ENCODE measurements around the gene ZHX3. TPM values are rescaled to one million over a fixed set of nuclear protein-coding genes. Genes with fewer than 3 reads are reported as not detected.

The ZHX3 gene
- total and polyA plus RNA-seq, 10 of the 15 experiments (the other 5 are each of a cell fraction or from before 2014, with no cell fraction given): 1.3 to 14.0 (median 5.0) TPM

DNA sequence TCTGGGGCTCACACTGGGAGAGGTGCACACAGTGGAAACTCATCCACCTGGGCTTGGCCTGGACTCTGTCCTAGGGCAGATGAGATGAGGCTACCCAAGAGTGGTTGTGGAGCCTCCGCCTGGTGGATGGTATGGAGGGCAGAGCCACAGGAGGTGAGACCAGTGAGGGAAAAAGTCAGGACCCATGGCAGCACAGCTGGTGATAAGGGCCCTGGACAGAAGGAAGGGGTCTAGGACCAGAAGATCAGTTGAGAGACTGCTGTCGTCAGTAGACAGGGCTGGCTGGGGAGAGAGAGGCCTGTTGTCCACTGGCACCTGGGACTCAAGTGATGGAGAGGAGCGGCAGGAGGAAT is 150.4 kb downstream of the ZHX3 start:
- Histone ChIP-seq H3K9ac (ENCODE audit: control insufficient read depth, insufficient read depth, low read length) (no peak overlapping the region), H3K4me2 (ENCODE audit: control insufficient read depth, insufficient read depth) (no peak overlapping the region), H4K20me1 (ENCODE audit: control insufficient read depth, insufficient read depth) (peaks cover 3% of the 10 kb centered on the region; the same call in 1 of the 2 replicates), H2AFZ (ENCODE audit: control insufficient read depth, low read depth, low read length) (no peak overlapping the region), H3K36me3 (ENCODE audit: control insufficient read depth in 2 of 2, insufficient read depth in 2 of 2, low read length in 1 of 2) (peaks cover 40 to 73% of the 10 kb centered on the region in 2 experiments), H3K9me3 (replicated peaks; ENCODE audit: control insufficient read depth, insufficient read depth, low read length) (no peaks in the 10 kb centered on the region), H3K4me3 (no peak overlapping the region), H3K4me1 (ENCODE audit: control insufficient read depth, insufficient read depth, low read length) (peaks cover 15% of the 10 kb centered on the region), H3K27me3 (replicated peaks in 1 of 2; ENCODE audit: control insufficient read depth in 2 of 2, insufficient read depth in 2 of 2, low read length in 1 of 2) (no peaks in the 10 kb centered on the region), H3K27ac (ENCODE audit: control insufficient read depth, insufficient read depth) (no peak overlapping the region), H3K79me2 (ENCODE audit: control insufficient read depth, insufficient read depth, low read length) (no peaks in the 10 kb centered on the region)
- POLR2A ChIA-PET: interaction anchor here (1.1 kb wide), 1 partner anchor 66 kb away, joined by 3 read pairs; no protein-coding TSS in a partner anchor
- no TSS peak for BruUV-seq (replicated peaks)
- RAD21 ChIA-PET (ENCODE audit: unreplicated experiment): interaction anchor here (1.0 to 2.6 kb wide), 3 partner anchors 10 to 176 kb away, joined by 3 to 6 read pairs (median 5); no protein-coding TSS in a partner anchor
- FAIRE-seq (no peak), ATAC-seq (no peak; the same call in 2 of the 3 replicates), DNase-seq (ENCODE audit: low read depth, low spot score) (no peak)
- intact Hi-C loops (cut with micrococcal nuclease; ENCODE audit: unreplicated experiment) (no loop called here), in situ Hi-C loops (cut with MboI) (no loop called here)
- CTCF ChIA-PET: interaction anchor here (1.4 to 1.5 kb wide), 2 partner anchors 26 to 32 kb away, joined by 3 to 8 read pairs; no protein-coding TSS in a partner anchor
- 100% methylated on average over 3 of the region's 3 CpGs for WGBS (ENCODE audit: insufficient coverage, insufficient replicate concordance, low lambda C conversion rate, missing lambda C conversion rate)
- SMC1A ChIA-PET (ENCODE audit: uncharacterized antibody, unreplicated experiment): interaction anchor here (0.6 to 1.6 kb wide), 4 partner anchors 28 to 173 kb away, joined by 3 to 4 read pairs (median 3); partner anchors contain the start of gene LPIN3
- TF ChIP-seq, protein P1, sequence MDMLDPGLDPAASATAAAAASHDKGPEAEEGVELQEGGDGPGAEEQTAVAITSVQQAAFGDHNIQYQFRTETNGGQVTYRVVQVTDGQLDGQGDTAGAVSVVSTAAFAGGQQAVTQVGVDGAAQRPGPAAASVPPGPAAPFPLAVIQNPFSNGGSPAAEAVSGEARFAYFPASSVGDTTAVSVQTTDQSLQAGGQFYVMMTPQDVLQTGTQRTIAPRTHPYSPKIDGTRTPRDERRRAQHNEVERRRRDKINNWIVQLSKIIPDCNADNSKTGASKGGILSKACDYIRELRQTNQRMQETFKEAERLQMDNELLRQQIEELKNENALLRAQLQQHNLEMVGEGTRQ (IDR thresholded peaks at IDR 0.05; ENCODE audit: borderline replicate concordance, low read depth, low read length): no peak
- no peak for TF ChIP-seq NFYA (IDR thresholded peaks at IDR 0.05; ENCODE audit: borderline replicate concordance, low read depth, low read length)
- TF ChIP-seq, protein P2, sequence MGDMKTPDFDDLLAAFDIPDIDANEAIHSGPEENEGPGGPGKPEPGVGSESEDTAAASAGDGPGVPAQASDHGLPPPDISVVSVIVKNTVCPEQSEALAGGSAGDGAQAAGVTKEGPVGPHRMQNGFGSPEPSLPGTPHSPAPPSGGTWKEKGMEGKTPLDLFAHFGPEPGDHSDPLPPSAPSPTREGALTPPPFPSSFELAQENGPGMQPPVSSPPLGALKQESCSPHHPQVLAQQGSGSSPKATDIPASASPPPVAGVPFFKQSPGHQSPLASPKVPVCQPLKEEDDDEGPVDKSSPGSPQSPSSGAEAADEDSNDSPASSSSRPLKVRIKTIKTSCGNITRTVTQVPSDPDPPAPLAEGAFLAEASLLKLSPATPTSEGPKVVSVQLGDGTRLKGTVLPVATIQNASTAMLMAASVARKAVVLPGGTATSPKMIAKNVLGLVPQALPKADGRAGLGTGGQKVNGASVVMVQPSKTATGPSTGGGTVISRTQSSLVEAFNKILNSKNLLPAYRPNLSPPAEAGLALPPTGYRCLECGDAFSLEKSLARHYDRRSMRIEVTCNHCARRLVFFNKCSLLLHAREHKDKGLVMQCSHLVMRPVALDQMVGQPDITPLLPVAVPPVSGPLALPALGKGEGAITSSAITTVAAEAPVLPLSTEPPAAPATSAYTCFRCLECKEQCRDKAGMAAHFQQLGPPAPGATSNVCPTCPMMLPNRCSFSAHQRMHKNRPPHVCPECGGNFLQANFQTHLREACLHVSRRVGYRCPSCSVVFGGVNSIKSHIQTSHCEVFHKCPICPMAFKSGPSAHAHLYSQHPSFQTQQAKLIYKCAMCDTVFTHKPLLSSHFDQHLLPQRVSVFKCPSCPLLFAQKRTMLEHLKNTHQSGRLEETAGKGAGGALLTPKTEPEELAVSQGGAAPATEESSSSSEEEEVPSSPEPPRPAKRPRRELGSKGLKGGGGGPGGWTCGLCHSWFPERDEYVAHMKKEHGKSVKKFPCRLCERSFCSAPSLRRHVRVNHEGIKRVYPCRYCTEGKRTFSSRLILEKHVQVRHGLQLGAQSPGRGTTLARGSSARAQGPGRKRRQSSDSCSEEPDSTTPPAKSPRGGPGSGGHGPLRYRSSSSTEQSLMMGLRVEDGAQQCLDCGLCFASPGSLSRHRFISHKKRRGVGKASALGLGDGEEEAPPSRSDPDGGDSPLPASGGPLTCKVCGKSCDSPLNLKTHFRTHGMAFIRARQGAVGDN (IDR thresholded peaks at IDR 0.05): no peak
- TF ChIP-seq, protein P3, sequence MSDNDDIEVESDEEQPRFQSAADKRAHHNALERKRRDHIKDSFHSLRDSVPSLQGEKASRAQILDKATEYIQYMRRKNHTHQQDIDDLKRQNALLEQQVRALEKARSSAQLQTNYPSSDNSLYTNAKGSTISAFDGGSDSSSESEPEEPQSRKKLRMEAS (IDR thresholded peaks at IDR 0.05; ENCODE audit: low read depth, low read length): no peak
